ENCODE data around the gene GFM1. TPM values are rescaled to one million over a fixed set of nuclear protein-coding genes. Genes with fewer than 3 reads are reported as not detected.

GFM1 gene
- total RNA-seq, 4 donors from 2014 or later, result 26.2 to 71.2 (median 47.9) TPM

GRCh38 chr3:158738653-158739052 lies 94.3 kb downstream of the GFM1 start:
- peaks cover 0 to under 1% (median 0%) of the 10 kb centered on the region in 4 donors for H3K4me1 ChIP-seq
- no peaks in the 10 kb centered on the region for H3K9me3 ChIP-seq
- H3K4me3 ChIP-seq, result no peak overlapping the region
- H3K27me3 ChIP-seq, result no peaks in the 10 kb centered on the region
- DNase-seq, result no peak
- in situ Hi-C loops (cut with MboI; ENCODE audit: low pct_ligation_motif_present in 1 of 4, low pct_unique_long_range_greater_than_20kb in 1 of 4, low sequenced_read_pairs in 3 of 4), result loop anchor here in 1 of 4 donors (10.0 kb wide), 1 partner anchor 46 kb away; no protein-coding TSS in a partner anchor
- WGBS, 2 donors (ENCODE audit: low coverage in 1 of 2), result 99 to 100% methylated on average over 1 to 6 of the region's 6 CpGs
- no peak for TF ChIP-seq POLR2A (IDR thresholded peaks at IDR 0.05)
- no peak for TF ChIP-seq POLR2AphosphoS5 (IDR thresholded peaks at IDR 0.05)
- no peak for TF ChIP-seq EP300 (IDR thresholded peaks at IDR 0.05; ENCODE audit: low read depth)
- no peak for TF ChIP-seq CTCF (IDR thresholded peaks at IDR 0.05)
- H3K27ac ChIP-seq, result no peak overlapping the region
- no peaks in the 10 kb centered on the region for H3K36me3 ChIP-seq
- intact Hi-C loops (cut with DNase I; ENCODE audit: low total_unique reads), result no loop called here

GRCh38 chr3:158739078-158739477 lies 94.8 kb downstream of the GFM1 start:
- TF ChIP-seq POLR2A (IDR thresholded peaks at IDR 0.05), result no peak
- TF ChIP-seq EP300 (IDR thresholded peaks at IDR 0.05; ENCODE audit: low read depth), result no peak
- TF ChIP-seq CTCF (IDR thresholded peaks at IDR 0.05), result no peak
- WGBS, 2 donors (ENCODE audit: low coverage in 1 of 2), result 83% methylated on average over 4 of the region's 4 CpGs; no CpG with 5 or more reads in 1 of the 2 donors
- H3K36me3 ChIP-seq, result no peaks in the 10 kb centered on the region
- no peaks in the 10 kb centered on the region for H3K9me3 ChIP-seq
- intact Hi-C loops (cut with DNase I; ENCODE audit: low total_unique reads) (no loop called here), in situ Hi-C loops (cut with MboI; ENCODE audit: low pct_ligation_motif_present in 1 of 4, low pct_unique_long_range_greater_than_20kb in 1 of 4, low sequenced_read_pairs in 3 of 4) (loop anchor here in 1 of 4 donors (10.0 kb wide), 1 partner anchor 46 kb away; no protein-coding TSS in a partner anchor)
- H3K27me3 ChIP-seq, result no peaks in the 10 kb centered on the region
- no peak overlapping the region for H3K27ac ChIP-seq
- DNase-seq, result no peak
- no peak overlapping the region for H3K4me3 ChIP-seq
- no peaks in the 10 kb centered on the region for H3K4me1 ChIP-seq

GRCh38 chr3:158739661-158740060 lies 95.3 kb downstream of the GFM1 start:
- intact Hi-C loops (cut with DNase I; ENCODE audit: low total_unique reads), result no loop called here
- no peak for DNase-seq
- WGBS, 2 donors (ENCODE audit: low coverage in 1 of 2), result 91 to 100% methylated on average over 2 to 3 of the region's 3 CpGs
- Histone ChIP-seq H3K4me1 (peaks cover 0 to 3% (median 0%) of the 10 kb centered on the region in 4 donors), H3K27ac (no peak overlapping the region), H3K4me3 (no peak overlapping the region), H3K27me3 (no peaks in the 10 kb centered on the region), H3K36me3 (no peaks in the 10 kb centered on the region), H3K9me3 (no peaks in the 10 kb centered on the region)
- in situ Hi-C loops (cut with MboI; ENCODE audit: low pct_ligation_motif_present in 1 of 4, low pct_unique_long_range_greater_than_20kb in 1 of 4, low sequenced_read_pairs in 3 of 4), result loop anchor here in 1 of 4 donors (10.0 kb wide), 1 partner anchor 45 kb away; no protein-coding TSS in a partner anchor
- TF ChIP-seq POLR2AphosphoS5 (IDR thresholded peaks at IDR 0.05), result no peak

Small RNA genes lying within 50 kb of the gene (small RNA-seq; reads per million reads assigned to genes)
- gene AC025033.1 (0 to 0.14 (median 0) reads per million in 4 donors), gene AC080013.6 (0 reads per million in 4 donors)

Other genes starting within 250 kb of the GFM1 start
- gene MLF1, start 73.3 kb upstream of the GFM1 start, total RNA-seq, result 10 to 100 TPM in 1 of 4 donors, 1 to 10 TPM in 2, under 1 TPM in 1; 0.60 to 21.7 (median 3.6) TPM
- 10 to 100 TPM; 22.2 to 55.8 (median 24.4) TPM for gene LXN, start 28.1 kb downstream of the GFM1 start, total RNA-seq
- gene RARRES1, start 87.9 kb downstream of the GFM1 start, total RNA-seq, result 10 to 100 TPM in 2 of 4 donors, 1 to 10 TPM in 2; 3.4 to 71.5 (median 30.2) TPM
- gene MFSD1, start 157.5 kb downstream of the GFM1 start, total RNA-seq, result 10 to 100 TPM in 3 of 4 donors, 1 to 10 TPM in 1; 9.2 to 86.6 (median 64.0) TPM

All from transverse colon (tissue), 4 donors.